Jurkat, Clone E6-1 (cell line): Measurements from ENCODE around the gene CLSTN3.

ENCODE experiments used
- DNase-seq: peaks from one replicate; pipeline ENCODE4 v3.0.0-alpha.2; 2011; ENCODE audit warnings: low read depth, low spot score
- H3K4me3 ChIP-seq: 2 replicates; pipeline ENCODE4 v1.5.1; 2011; ENCODE audit warnings: mild to moderate bottlenecking, low read length, control low read depth, moderate library complexity

CLSTN3 gene

GRCh38 chr12:7143564-7143963 lies 13.4 kb downstream of the CLSTN3 start:
- no peak for DNase-seq
- H3K4me3 ChIP-seq: no peak overlapping the region

GRCh38 chr12:7144414-7145120 lies 14.4 kb downstream of the CLSTN3 start:
- peak; percentile 28 for DNase-seq
- no peak overlapping the region for H3K4me3 ChIP-seq

GRCh38 chr12:7145671-7146070 lies 15.5 kb downstream of the CLSTN3 start:
- H3K4me3 ChIP-seq: no peak overlapping the region
- DNase-seq: no peak

- no peak for DNase-seq
- H3K4me3 ChIP-seq: no peak overlapping the region
Observed at GRCh38 chr12:7146228-7146627, 16.1 kb downstream of the CLSTN3 start.

GRCh38 chr12:7146906-7147305 lies 16.7 kb downstream of the CLSTN3 start:
- H3K4me3 ChIP-seq: no peak overlapping the region
- DNase-seq: no peak

- H3K4me3 ChIP-seq: no peak overlapping the region
- no peak for DNase-seq
Observed at GRCh38 chr12:7150356-7150755, 20.2 kb downstream of the CLSTN3 start.

- H3K4me3 ChIP-seq: no peak overlapping the region
- DNase-seq: no peak
Observed at GRCh38 chr12:7150841-7151240, 20.7 kb downstream of the CLSTN3 start.

- DNase-seq: no peak
- no peak overlapping the region for H3K4me3 ChIP-seq
Observed at GRCh38 chr12:7151532-7151931, 21.4 kb downstream of the CLSTN3 start.

- DNase-seq: no peak
- H3K4me3 ChIP-seq: no peak overlapping the region
Observed at GRCh38 chr12:7152818-7153217, 22.6 kb downstream of the CLSTN3 start.

- no peak for DNase-seq
- no peak overlapping the region for H3K4me3 ChIP-seq
Observed at GRCh38 chr12:7154042-7154441, 23.9 kb downstream of the CLSTN3 start.

- DNase-seq: no peak
- H3K4me3 ChIP-seq: no peak overlapping the region
Observed at GRCh38 chr12:7154901-7155470, 24.8 kb downstream of the CLSTN3 start.

GRCh38 chr12:7155471-7156034 lies 25.4 kb downstream of the CLSTN3 start:
- no peak for DNase-seq
- H3K4me3 ChIP-seq: no peak overlapping the region

- no peak for DNase-seq
Observed at GRCh38 chr12:7156259-7157197, 26.4 kb downstream of the CLSTN3 start.

GRCh38 chr12:7157391-7157790 lies 27.2 kb downstream of the CLSTN3 start:
- no peak overlapping the region for H3K4me3 ChIP-seq
- DNase-seq: no peak

More at GRCh38 chr12:7156259-7157197, 26.4 kb downstream of the CLSTN3 start:
- H3K4me3 ChIP-seq: no peak overlapping the region

- DNase-seq: no peak
- H3K4me3 ChIP-seq: no peak overlapping the region
Observed at GRCh38 chr12:7158781-7159609, 28.8 kb downstream of the CLSTN3 start.

GRCh38 chr12:7160183-7160582 lies 30.0 kb downstream of the CLSTN3 start:
- no peak overlapping the region for H3K4me3 ChIP-seq
- DNase-seq: no peak

GRCh38 chr12:7161327-7161726 lies 31.2 kb downstream of the CLSTN3 start:
- H3K4me3 ChIP-seq: no peak overlapping the region
- no peak for DNase-seq

GRCh38 chr12:7161811-7162210 lies 31.6 kb downstream of the CLSTN3 start:
- no peak overlapping the region for H3K4me3 ChIP-seq
- DNase-seq: no peak

- peak; percentile 11 for DNase-seq
- H3K4me3 ChIP-seq: no peak overlapping the region
Observed at GRCh38 chr12:7162691-7163114, 32.5 kb downstream of the CLSTN3 start.
